H1 (cell line): ENCODE measurements around the gene DNAI2. TPM values are rescaled to one million over a fixed set of nuclear protein-coding genes. Genes with fewer than 3 reads are reported as not detected.

Source experiments
- CTCF ChIA-PET: fragments of 300-600 bp; sonication (Branson Sonifier 250); formaldehyde crosslinking; loops from one replicate; lab custom pipeline; 2021; ENCODE audit not compliant: partially characterized antibody; lab: Charles Lee
- POLR2A ChIA-PET: fragments of 300-600 bp; sonication (Branson Sonifier 250); formaldehyde crosslinking; loops from one replicate; lab custom pipeline; 2021; ENCODE audit warnings: inconsistent platforms; ENCODE audit not compliant: partially characterized antibody; lab: Charles Lee
- DNase-seq, 2 experiments: peaks; one replicate each; pipeline versions ENCODE4 v3.0.0 to v3.0.0-alpha.2; 2010 to 2022; ENCODE audit warnings: low spot score in 2 of 2, low read depth in 1 of 2, mixed read lengths in 1 of 2
- FAIRE-seq: peaks from 2 replicates; lab custom pipeline; 2011; peaks lifted over from hg19 to GRCh38; lab: Jason Lieb, UNC
- H2AFZ ChIP-seq: 2 replicates; pipeline ENCODE4 v1.8.1; 2012; ENCODE audit warnings: low read length, inconsistent platforms
- H2AK5ac ChIP-seq: 2 replicates; pipeline ENCODE4 v1.6.1; 2013; ENCODE audit warnings: low read depth, low read length
- H2BK120ac ChIP-seq: replicated peaks from 2 replicates; pipeline ENCODE3; 2013; ENCODE audit warnings: low read depth, low read length, inconsistent platforms
- H2BK12ac ChIP-seq: 2 replicates; pipeline ENCODE4 v1.6.1; 2013; ENCODE audit warnings: low read depth, low read length
- H2BK15ac ChIP-seq: 2 replicates; pipeline ENCODE4 v1.6.1; 2013; ENCODE audit warnings: low read length
- H2BK20ac ChIP-seq: 2 replicates; pipeline ENCODE4 v1.6.1; 2013; ENCODE audit warnings: low read length
- H2BK5ac ChIP-seq: 2 replicates; pipeline ENCODE4 v1.6.1; 2013; ENCODE audit warnings: low read depth, low read length
- H3K14ac ChIP-seq: 2 replicates; pipeline ENCODE4 v1.6.1; 2013; ENCODE audit warnings: inconsistent platforms; ENCODE audit not compliant: insufficient read length
- H3K18ac ChIP-seq: 2 replicates; pipeline ENCODE4 v1.6.1; 2013; ENCODE audit warnings: low read length; ENCODE audit errors: extremely low read depth
- H3K23ac ChIP-seq: 2 replicates; pipeline ENCODE4 v1.6.1; 2013; ENCODE audit warnings: inconsistent platforms; ENCODE audit not compliant: insufficient read length
- H3K23me2 ChIP-seq: 2 replicates; pipeline ENCODE4 v1.6.1; 2013; ENCODE audit warnings: low read depth, low read length
- H3K27ac ChIP-seq: 2 replicates; pipeline ENCODE4 v1.6.1; 2011; ENCODE audit warnings: low read depth, low read length, inconsistent platforms
- H3K27me3 ChIP-seq, 4 experiments: replicated peaks in 1 of 4; 1 replicate in 1 of 4; 2 replicates in 3 of 4; pipeline versions ENCODE4 v1.6.1 to v1.8.1; 2011 to 2013; ENCODE audit warnings: low read length in 3 of 4, mild to moderate bottlenecking in 3 of 4, inconsistent platforms in 2 of 4, mixed read lengths in 2 of 4, moderate library complexity in 1 of 4; ENCODE audit not compliant: control insufficient read depth in 3 of 4, insufficient read depth in 3 of 4; ENCODE audit errors: extremely low read depth in 1 of 4
- H3K36me3 ChIP-seq, 4 experiments: 2 replicates each; pipeline versions ENCODE4 v1.6.1 to v1.8.1; 2011 to 2013; ENCODE audit warnings: mild to moderate bottlenecking in 4 of 4, low read length in 3 of 4, moderate library complexity in 2 of 4, control low read depth in 1 of 4, inconsistent platforms in 1 of 4; ENCODE audit not compliant: insufficient read depth in 4 of 4, control insufficient read depth in 2 of 4
- H3K4ac ChIP-seq: replicated peaks from 2 replicates; pipeline ENCODE3; 2013; ENCODE audit warnings: low read length, low read depth, mixed read lengths, inconsistent platforms; ENCODE audit not compliant: insufficient read length
- H3K4me1 ChIP-seq, 4 experiments: replicated peaks in 1 of 4; 1 replicate in 1 of 4; 2 replicates in 3 of 4; pipeline versions ENCODE4 v1.6.1 to v1.8.1; 2011 to 2013; ENCODE audit warnings: low read length in 3 of 4, inconsistent platforms in 2 of 4, mixed read lengths in 1 of 4; ENCODE audit not compliant: insufficient read depth in 4 of 4, control insufficient read depth in 3 of 4
- H3K4me2 ChIP-seq, 2 experiments: 2 replicates each; pipeline versions ENCODE4 v1.6.1 to v1.8.1; 2011 to 2013; ENCODE audit warnings: low read depth in 2 of 2, low read length in 2 of 2, control low read depth in 1 of 2, inconsistent platforms in 1 of 2, mild to moderate bottlenecking in 1 of 2; ENCODE audit not compliant: insufficient read depth in 1 of 2
- H3K4me3 ChIP-seq, 4 experiments: fragments of 200-600, 300-600 bp in 1 of 4; sonication (generic), shearing (Covaris generic), sonication (Bioruptor Twin) in 1 of 4; 2 replicates each; pipeline versions ENCODE4 v1.5.1 to v1.8.1; 2011 to 2016; ENCODE audit warnings: low read length in 4 of 4, low read depth in 3 of 4, control low read depth in 2 of 4, inconsistent platforms in 2 of 4, mild to moderate bottlenecking in 2 of 4, mixed read lengths in 1 of 4, moderate library complexity in 1 of 4; ENCODE audit not compliant: insufficient read depth in 2 of 4; ENCODE audit errors: extremely low read depth in 1 of 4
- H3K56ac ChIP-seq: replicated peaks from 2 replicates; pipeline ENCODE3; 2013; ENCODE audit warnings: low read depth, mild to moderate bottlenecking, mixed read lengths, low read length, inconsistent platforms; ENCODE audit not compliant: insufficient read length
- H3K79me1 ChIP-seq: 2 replicates; pipeline ENCODE4 v1.6.1; 2013; ENCODE audit warnings: low read depth, low read length, control low read depth
- H3K79me2 ChIP-seq, 2 experiments: 2 replicates each; pipeline versions ENCODE4 v1.6.1 to v1.8.1; 2012 to 2013; ENCODE audit warnings: low read length in 2 of 2, mild to moderate bottlenecking in 2 of 2, inconsistent platforms in 1 of 2; ENCODE audit not compliant: insufficient read depth in 2 of 2, control insufficient read depth in 1 of 2
- H3K9ac ChIP-seq, 4 experiments: replicated peaks in 1 of 4; 1 replicate in 1 of 4; 2 replicates in 3 of 4; pipeline versions ENCODE4 v1.6.1 to v1.8.1; 2011 to 2013; ENCODE audit warnings: low read depth in 3 of 4, low read length in 3 of 4, control low read depth in 2 of 4, mild to moderate bottlenecking in 2 of 4, moderate library complexity in 2 of 4, inconsistent platforms in 1 of 4; ENCODE audit errors: extremely low read depth in 1 of 4
- H3K9me3 ChIP-seq, 2 experiments: 2 replicates each; pipeline versions ENCODE4 v1.6.1 to v1.8.1; 2012 to 2013; ENCODE audit warnings: mild to moderate bottlenecking in 2 of 2, moderate library complexity in 2 of 2, control low read depth in 1 of 2, inconsistent platforms in 1 of 2, low read depth in 1 of 2, low read length in 1 of 2, mixed read lengths in 1 of 2; ENCODE audit not compliant: insufficient read depth in 2 of 2
- H4K20me1 ChIP-seq, 2 experiments: replicated peaks in 1 of 2; 2 replicates each; pipeline versions ENCODE3 to v1.8.1; 2011 to 2013; ENCODE audit warnings: inconsistent platforms in 2 of 2, low read length in 2 of 2, mild to moderate bottlenecking in 1 of 2; ENCODE audit not compliant: insufficient read depth in 2 of 2, control insufficient read depth in 1 of 2
- H4K5ac ChIP-seq: 2 replicates; pipeline ENCODE4 v1.6.1; 2013; ENCODE audit warnings: low read length, low read depth, mixed read lengths, inconsistent platforms; ENCODE audit not compliant: insufficient read length
- H4K8ac ChIP-seq: 2 replicates; pipeline ENCODE4 v1.8.0; 2013; ENCODE audit warnings: mild to moderate bottlenecking, moderate library complexity, low read length, inconsistent platforms; ENCODE audit not compliant: insufficient read depth; ENCODE audit errors: extremely low read depth
- H4K91ac ChIP-seq: replicated peaks from 2 replicates; pipeline ENCODE3; 2013; ENCODE audit warnings: low read length, mixed read lengths, inconsistent platforms; ENCODE audit not compliant: insufficient read length
- CBX8 ChIP-seq: fragments of 300-800, 300-1000 bp; sonication (generic); IDR thresholded peaks from 2 replicates; pipeline ENCODE4 v1.7.1; 2016; ENCODE audit warnings: low read depth, low read length, borderline replicate concordance
- CHD1 ChIP-seq: IDR thresholded peaks from 2 replicates; pipeline ENCODE4 v1.6.1; 2012; ENCODE audit warnings: low read depth, low read length, improper control_type of control experiment
- CHD2 ChIP-seq: IDR thresholded peaks from 2 replicates; pipeline ENCODE4 v1.6.1; 2012; ENCODE audit warnings: low read length, improper control_type of control experiment
- HDAC6 ChIP-seq: IDR thresholded peaks from one replicate; pipeline ENCODE4 v1.7.1; 2012; ENCODE audit warnings: low read depth, mild to moderate bottlenecking, inconsistent platforms, low read length, moderate library complexity
- RBBP5 ChIP-seq: IDR thresholded peaks from 2 replicates; pipeline ENCODE4 v1.7.1; 2012; ENCODE audit warnings: low read depth, mild to moderate bottlenecking, inconsistent platforms, low read length, moderate library complexity, borderline replicate concordance
- SIRT6 ChIP-seq: IDR thresholded peaks from one replicate; pipeline ENCODE4 v1.7.1; 2012; ENCODE audit warnings: low read length, inconsistent platforms
- SRF ChIP-seq: IDR thresholded peaks from 2 replicates; pipeline ENCODE4 v1.6.1; 2011; ENCODE audit warnings: mild to moderate bottlenecking, low read depth, low read length, moderate library complexity
- TBP ChIP-seq: IDR thresholded peaks from 2 replicates; pipeline ENCODE4 v1.6.1; 2011; ENCODE audit warnings: low read depth, low read length, improper control_type of control experiment
- WGBS, 2 experiments: shearing (Covaris generic) in 1 of 2; methylation state at CpG; one replicate each; pipeline versions ENCODE4 v1.1.6 to v1.1.7; 2013 to 2015; ENCODE audit warnings: low lambda C conversion rate in 2 of 2, mixed read lengths in 2 of 2, inconsistent platforms in 1 of 2, low coverage in 1 of 2, missing lambda C conversion rate in 1 of 2; ENCODE audit not compliant: insufficient replicate concordance in 2 of 2, insufficient coverage in 1 of 2, insufficient read length in 1 of 2; ENCODE audit errors: extremely low coverage in 1 of 2, missing lambda C conversion rate in 1 of 2; 5-methylcytosine and 5-hydroxymethylcytosine counted together
- polyA plus RNA-seq, 7 experiments: library from polyadenylated mRNA; depleted of rRNA in 3 of 7; stranded (reverse) in 5 of 7; unstranded in 2 of 7; fragments of >200 nt in 5 of 7; fragments of 200-250 nt in 2 of 7; gene quantifications; 1 replicate in 5 of 7; 2 replicates in 1 of 7; 4 replicates in 1 of 7; pipeline versions ENCODE4 v1.2.1 to v1.2.3, GENCODE V29; 2011 to 2013; ENCODE audit warnings: missing spikeins in 2 of 7, mixed read lengths in 2 of 7
- total RNA-seq: library from RNA; stranded (reverse); fragmentation: NEBNext Ultra II Directional; extraction: Animal tissue kit (Norgen Biotek cat#: 25700); gene quantifications from 2 replicates; pipeline ENCODE4 v1.2.1, GENCODE V29; 2021
- TF ChIP-seq, protein P1 (sequence below): IDR thresholded peaks from 2 replicates; pipeline ENCODE4 v1.6.1; 2012; ENCODE audit warnings: inconsistent platforms

The DNAI2 gene
- total and polyA plus RNA-seq, 2 of the 8 experiments (the other 6 are each of a cell fraction or from before 2014, with no cell fraction given), result 0.08 to 0.15 TPM

DNA sequence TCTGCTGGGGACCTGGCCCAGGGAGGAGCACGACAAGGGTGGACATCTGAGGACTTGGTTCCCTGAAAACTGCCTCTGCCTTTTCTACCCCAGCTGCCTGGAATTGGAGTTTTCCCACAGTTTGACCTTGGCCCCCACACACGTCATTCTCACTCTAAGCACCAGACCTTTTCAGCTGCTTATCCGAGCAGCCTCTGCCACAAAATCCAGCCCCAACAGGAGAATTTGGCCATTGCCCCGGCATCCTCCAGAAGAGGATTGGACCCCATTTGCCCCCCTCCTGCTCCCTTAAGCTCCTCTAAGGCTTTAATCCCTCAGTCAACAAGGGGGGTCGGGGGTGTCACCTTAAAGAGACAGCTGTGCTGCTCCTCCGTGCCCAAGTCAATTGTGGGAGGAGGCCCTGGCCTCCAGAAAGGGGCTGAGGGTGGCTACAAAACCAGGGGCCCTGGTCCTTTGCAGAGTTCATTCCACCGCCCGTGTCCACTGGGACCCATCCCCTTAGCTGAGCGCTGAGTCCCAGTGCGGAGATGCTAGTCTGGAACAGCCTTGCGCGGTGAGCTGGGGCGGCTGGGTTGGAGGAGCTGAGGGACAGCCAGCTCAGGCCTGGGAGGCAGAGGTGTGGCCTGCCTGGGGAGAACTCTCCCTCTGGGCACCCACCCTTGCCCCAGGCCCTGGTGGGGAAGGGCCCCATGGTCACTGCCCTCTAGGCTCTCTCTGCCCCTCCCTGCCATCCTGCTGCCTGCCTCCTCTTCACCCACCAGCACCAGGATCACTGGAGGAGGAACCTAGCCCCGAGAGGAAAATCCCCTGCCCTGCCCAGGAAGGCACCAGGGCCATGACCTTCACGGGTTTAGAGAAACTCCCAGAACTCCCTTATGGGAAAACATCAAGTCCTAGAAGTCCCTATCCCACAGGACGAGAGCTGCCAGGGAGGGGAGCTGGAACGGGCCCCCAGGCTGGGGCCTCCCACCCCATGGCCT lies 41.8 kb upstream of the DNAI2 start:
- peaks cover 0 to 3% (median 1%) of the 10 kb centered on the region in 4 experiments; a peak in 2 of 7 replicates for H3K4me1 ChIP-seq
- H3K9ac ChIP-seq, result no peak overlapping the region
- H3K23me2 ChIP-seq, result no peaks in the 10 kb centered on the region
- no peak overlapping the region for H3K4ac ChIP-seq
- 89% methylated on average over 17 of the region's 17 CpGs; no CpG with 5 or more reads in 1 of the 2 experiments for WGBS, 2 experiments
- H2BK5ac ChIP-seq, result no peak overlapping the region
- no peak overlapping the region for H2BK15ac ChIP-seq
- DNase-seq (no peak), FAIRE-seq (no peak)
- no peak overlapping the region for H2BK12ac ChIP-seq
- H4K91ac ChIP-seq, result no peak overlapping the region
- no peaks in the 10 kb centered on the region for H4K20me1 ChIP-seq
- no peaks in the 10 kb centered on the region for H3K9me3 ChIP-seq
- H4K8ac ChIP-seq, result no peak overlapping the region
- H2BK120ac ChIP-seq, result no peak overlapping the region
- TF ChIP-seq, protein P1, sequence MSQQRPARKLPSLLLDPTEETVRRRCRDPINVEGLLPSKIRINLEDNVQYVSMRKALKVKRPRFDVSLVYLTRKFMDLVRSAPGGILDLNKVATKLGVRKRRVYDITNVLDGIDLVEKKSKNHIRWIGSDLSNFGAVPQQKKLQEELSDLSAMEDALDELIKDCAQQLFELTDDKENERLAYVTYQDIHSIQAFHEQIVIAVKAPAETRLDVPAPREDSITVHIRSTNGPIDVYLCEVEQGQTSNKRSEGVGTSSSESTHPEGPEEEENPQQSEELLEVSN, result no peak
- no peak for TF ChIP-seq CHD2
- TF ChIP-seq SIRT6, result no peak
- TF ChIP-seq SRF, result no peak
- TF ChIP-seq CBX8, result no peak
- TF ChIP-seq RBBP5, result no peak
- no peak for TF ChIP-seq CHD1
- TF ChIP-seq HDAC6, result no peak
- no peak for TF ChIP-seq TBP
- no peak overlapping the region for H2AFZ ChIP-seq
- no peak overlapping the region for H2AK5ac ChIP-seq
- H3K27ac ChIP-seq, result no peak overlapping the region
- no peaks in the 10 kb centered on the region for H3K79me1 ChIP-seq
- H3K27me3 ChIP-seq, result no peaks in the 10 kb centered on the region
- no peak overlapping the region for H3K18ac ChIP-seq
- H3K14ac ChIP-seq, result no peak overlapping the region
- no peak overlapping the region for H3K4me2 ChIP-seq
- POLR2A ChIA-PET, result interaction anchor here (1.2 to 1.3 kb wide), 2 partner anchors 21 to 28 kb away, joined by 3 to 4 read pairs; no protein-coding TSS in a partner anchor
- H3K56ac ChIP-seq, result no peak overlapping the region
- H3K23ac ChIP-seq, result no peak overlapping the region
- H3K4me3 ChIP-seq, result no peak overlapping the region
- H2BK20ac ChIP-seq, result no peak overlapping the region
- CTCF ChIA-PET, result interaction anchor here (0.6 to 1.7 kb wide), 4 partner anchors 10 to 64 kb away, joined by 3 to 5 read pairs (median 4); no protein-coding TSS in a partner anchor
- H3K36me3 ChIP-seq, result no peaks in the 10 kb centered on the region
- no peaks in the 10 kb centered on the region for H3K79me2 ChIP-seq
- no peak overlapping the region for H4K5ac ChIP-seq
